ENCODE measurements around the gene S100A9.

DNA sequence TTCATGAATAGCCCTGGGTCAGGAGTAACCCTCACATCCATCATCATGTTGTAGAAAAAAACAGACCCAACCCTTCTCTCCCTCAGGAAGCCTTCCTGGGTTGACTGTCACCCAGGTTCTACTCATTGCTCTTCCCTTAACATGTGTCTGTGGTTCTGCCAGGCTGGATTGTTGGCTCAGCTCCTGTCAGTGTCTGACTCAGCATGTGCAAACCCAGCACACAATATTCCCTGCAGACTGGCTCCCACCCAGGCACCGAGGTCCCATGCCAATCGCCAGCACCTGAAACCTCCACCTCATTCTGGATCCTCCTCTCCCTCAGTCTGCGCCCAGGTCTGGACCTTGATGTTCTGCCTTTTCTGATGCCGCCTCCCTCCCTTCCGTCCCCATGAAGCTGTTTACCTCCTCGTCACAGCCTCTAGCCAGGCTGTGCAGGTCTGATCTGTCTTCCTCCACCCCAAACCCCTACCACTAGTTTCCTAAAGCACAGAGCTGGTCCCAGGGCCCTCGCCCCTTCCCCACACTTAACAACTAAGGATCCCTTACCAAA, 37.6 kb downstream of the S100A9 start:
- TF ChIP-seq, protein P1, sequence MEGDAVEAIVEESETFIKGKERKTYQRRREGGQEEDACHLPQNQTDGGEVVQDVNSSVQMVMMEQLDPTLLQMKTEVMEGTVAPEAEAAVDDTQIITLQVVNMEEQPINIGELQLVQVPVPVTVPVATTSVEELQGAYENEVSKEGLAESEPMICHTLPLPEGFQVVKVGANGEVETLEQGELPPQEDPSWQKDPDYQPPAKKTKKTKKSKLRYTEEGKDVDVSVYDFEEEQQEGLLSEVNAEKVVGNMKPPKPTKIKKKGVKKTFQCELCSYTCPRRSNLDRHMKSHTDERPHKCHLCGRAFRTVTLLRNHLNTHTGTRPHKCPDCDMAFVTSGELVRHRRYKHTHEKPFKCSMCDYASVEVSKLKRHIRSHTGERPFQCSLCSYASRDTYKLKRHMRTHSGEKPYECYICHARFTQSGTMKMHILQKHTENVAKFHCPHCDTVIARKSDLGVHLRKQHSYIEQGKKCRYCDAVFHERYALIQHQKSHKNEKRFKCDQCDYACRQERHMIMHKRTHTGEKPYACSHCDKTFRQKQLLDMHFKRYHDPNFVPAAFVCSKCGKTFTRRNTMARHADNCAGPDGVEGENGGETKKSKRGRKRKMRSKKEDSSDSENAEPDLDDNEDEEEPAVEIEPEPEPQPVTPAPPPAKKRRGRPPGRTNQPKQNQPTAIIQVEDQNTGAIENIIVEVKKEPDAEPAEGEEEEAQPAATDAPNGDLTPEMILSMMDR (IDR thresholded peaks at IDR 0.05): no peak
- no peak for TF ChIP-seq ZFX (IDR thresholded peaks at IDR 0.05; ENCODE audit: borderline replicate concordance)
